ENCODE measurements around the gene GHRHR.

- TF ChIP-seq EZH2phosphoT487 (IDR thresholded peaks at IDR 0.05; ENCODE audit: insufficient read depth, low read depth) (no peak), EZH2 (IDR thresholded peaks at IDR 0.05; ENCODE audit: insufficient read depth, poor library complexity, severe bottlenecking) (no peak)
These were observed 56.9 kb downstream of the GHRHR start for GRCh38 chr7:31020652-31021051.

All from GM23248 (cell line).